Panc1 (cell line): ENCODE results near the gene LRP1B. TPM values are rescaled to one million over a fixed set of nuclear protein-coding genes. Genes with fewer than 3 reads are reported as not detected.

Experiments
- ATAC-seq: fragments of 200-7000 bp; cut with Tn5 transposase; 2 replicates; pipeline ENCODE4 v1.9.1; 2020; ENCODE audit warnings: mild to moderate bottlenecking, moderate library complexity
- BruUV-seq: library from RNA; stranded (reverse); fragments of 400-500 nt; replicated peaks from 2 replicates; lab custom pipeline; 2021; lab: Mats Ljungman, UMichigan
- CTCF ChIA-PET: fragments of 300-600 bp; sonication (Branson Sonifier 250); formaldehyde crosslinking; loops from one replicate; lab custom pipeline; 2022; ENCODE audit warnings: antibody characterized with exemption; lab: Charles Lee
- POLR2A ChIA-PET: fragments of 300-600 bp; sonication (Branson Sonifier 250); formaldehyde crosslinking; loops from one replicate; lab custom pipeline; 2022; ENCODE audit warnings: antibody characterized with exemption; lab: Charles Lee
- DNase-seq: peaks from one replicate; pipeline ENCODE4 v3.0.0-alpha.2; 2010; ENCODE audit warnings: low read depth, low spot score
- H3K27ac ChIP-seq: 2 replicates; pipeline ENCODE4 v1.5.1; 2011; ENCODE audit warnings: mild to moderate bottlenecking, low read length, inconsistent platforms
- H3K27me3 ChIP-seq: fragments of 200-500 bp; sonication (Bioruptor generic); 2 replicates; pipeline ENCODE4 v1.6.0; 2014; ENCODE audit warnings: low read length, inconsistent platforms; ENCODE audit not compliant: control insufficient read depth, insufficient read depth
- H3K36me3 ChIP-seq: fragments of 200-500 bp; sonication (Bioruptor generic); 2 replicates; pipeline ENCODE4 v1.5.1; 2014; ENCODE audit warnings: inconsistent platforms, mild to moderate bottlenecking, low read length, moderate library complexity; ENCODE audit not compliant: control insufficient read depth, insufficient read depth
- H3K4me1 ChIP-seq: 2 replicates; pipeline ENCODE4 v1.5.1; 2011; ENCODE audit warnings: inconsistent platforms, mild to moderate bottlenecking, low read length, moderate library complexity; ENCODE audit not compliant: control insufficient read depth, insufficient read depth
- H3K4me3 ChIP-seq, 2 experiments: 2 replicates each; pipeline ENCODE4 v1.5.1; 2011 to 2012; ENCODE audit warnings: low read depth in 2 of 2, low read length in 2 of 2, mild to moderate bottlenecking in 2 of 2, inconsistent platforms in 1 of 2, moderate library complexity in 1 of 2
- H3K9me3 ChIP-seq: fragments of 200-500 bp; sonication (Bioruptor generic); 2 replicates; pipeline ENCODE4 v1.5.1; 2014; ENCODE audit warnings: low read depth, mild to moderate bottlenecking, inconsistent platforms, low read length, moderate library complexity; ENCODE audit not compliant: control insufficient read depth, insufficient read depth
- CTCF ChIP-seq: fragments of 450-650 bp; IDR thresholded peaks from 2 replicates; pipeline ENCODE4 v1.5.1; 2017; ENCODE audit warnings: mild to moderate bottlenecking
- POLR2AphosphoS5 ChIP-seq: IDR thresholded peaks from 2 replicates; pipeline ENCODE4 v1.6.1; 2012; ENCODE audit warnings: mild to moderate bottlenecking, low read depth, low read length, moderate library complexity
- REST ChIP-seq, 2 experiments: IDR thresholded peaks; 2 replicates each; pipeline ENCODE4 v1.6.1; 2011 to 2012; ENCODE audit warnings: low read depth in 2 of 2, control low read depth in 1 of 2, low read length in 1 of 2, mild to moderate bottlenecking in 1 of 2, moderate library complexity in 1 of 2; ENCODE audit not compliant: insufficient read depth in 1 of 2
- SIN3A ChIP-seq: IDR thresholded peaks from 2 replicates; pipeline ENCODE4 v1.6.1; 2012; ENCODE audit warnings: low read depth, mild to moderate bottlenecking, low read length, moderate library complexity, borderline replicate concordance; ENCODE audit not compliant: insufficient read depth
- TCF7L2 ChIP-seq: IDR thresholded peaks from 2 replicates; pipeline ENCODE4 v1.6.1; 2011; ENCODE audit warnings: mild to moderate bottlenecking, low read depth, low read length, inconsistent platforms
- in situ Hi-C: cut with HindIII; loops from 2 replicates; pipeline ENCODE4 v1.10.0; 2016; ENCODE audit warnings: low sequenced_read_pairs, low pct_unique_long_range_greater_than_20kb
- intact Hi-C: fragments of 100-400 bp; cut with micrococcal nuclease; formaldehyde crosslinking; loops from one replicate; pipeline ENCODE4 v1.10.0; 2022; ENCODE audit not compliant: unreplicated experiment
- total RNA-seq: library from RNA; stranded (reverse); gene quantifications from one replicate; pipeline ENCODE4 v1.2.1, GENCODE V29; 2021; ENCODE audit not compliant: unreplicated experiment

Gene LRP1B
- total RNA-seq, 1 experiment from 2014 or later: 0.54 TPM

DNA sequence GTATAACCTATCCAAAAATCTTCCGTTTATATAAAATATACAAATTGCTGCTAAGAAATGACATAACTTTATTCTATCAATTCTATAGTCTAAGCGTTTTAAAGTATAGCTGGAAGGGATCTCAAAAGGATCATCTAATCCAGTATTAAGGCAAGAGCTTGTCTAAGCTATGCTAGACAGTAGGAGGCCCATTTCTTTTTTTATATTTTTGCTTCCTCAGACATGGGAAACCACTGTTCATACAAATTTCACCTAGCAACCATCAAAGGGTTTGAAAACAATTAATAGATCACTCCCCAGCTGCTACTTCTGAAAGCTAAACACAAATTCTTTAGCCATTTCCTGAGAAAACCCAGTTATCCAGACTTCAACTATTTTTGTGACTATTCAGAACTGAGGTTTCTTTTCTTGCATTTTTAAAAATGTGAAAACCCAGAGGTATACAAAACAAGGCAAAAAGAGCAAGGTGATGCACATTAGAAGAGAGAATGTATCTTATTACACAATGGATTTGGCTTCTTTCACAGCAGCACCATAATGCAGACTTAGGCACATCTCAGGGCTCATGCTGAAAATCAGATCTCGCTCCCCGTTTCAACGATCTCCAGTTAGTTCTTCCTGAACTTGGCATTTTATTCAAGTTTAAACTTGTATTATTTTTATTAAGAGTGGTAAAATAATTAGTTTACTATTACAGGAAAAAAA lies 274.4 kb downstream of the LRP1B start:
- BruUV-seq: no TSS peak
- no peak for DNase-seq
- in situ Hi-C loops: no loop called here
- Histone ChIP-seq H3K27ac (no peak overlapping the region), H3K4me3 (no peak overlapping the region), H3K36me3 (no peaks in the 10 kb centered on the region), H3K4me1 (no peaks in the 10 kb centered on the region), H3K27me3 (no peaks in the 10 kb centered on the region), H3K9me3 (no peaks in the 10 kb centered on the region)
- ChIA-PET POLR2A (no interaction called here), CTCF (interaction anchor here (0.5 kb wide), 1 partner anchor 17 kb away, joined by 4 read pairs; no protein-coding TSS in a partner anchor)
- ATAC-seq: no peak
- intact Hi-C loops: no loop called here
- TF ChIP-seq CTCF (no peak), TCF7L2 (no peak), POLR2AphosphoS5 (no peak), SIN3A (no peak), REST (IDR thresholded peaks at IDR 0.05; ENCODE audit: insufficient read depth in 1 of 2, low read depth in 2 of 2, low read length in 1 of 2) (no peak)

DNA sequence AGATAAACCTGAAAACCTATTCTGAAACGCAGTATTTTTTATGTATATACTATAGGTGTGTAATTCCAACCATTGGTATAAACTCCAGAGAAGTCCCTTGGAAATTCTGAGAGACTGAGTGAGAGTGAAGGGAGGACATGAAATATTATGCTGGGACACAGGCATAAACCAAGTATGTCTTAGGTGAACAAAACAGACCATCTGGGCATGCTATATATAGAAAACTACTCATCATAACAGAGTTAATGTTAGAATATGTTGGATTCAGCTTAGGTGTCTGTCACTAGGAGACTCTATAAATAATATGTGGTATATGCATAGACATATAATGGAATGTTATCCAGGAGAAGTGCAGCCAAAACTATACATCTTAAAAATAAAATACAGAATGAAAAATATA lies 282.6 kb downstream of the LRP1B start:
- H3K27ac ChIP-seq: no peak overlapping the region
- no peaks in the 10 kb centered on the region for H3K27me3 ChIP-seq
- no peak for DNase-seq
- no peaks in the 10 kb centered on the region for H3K9me3 ChIP-seq
- ATAC-seq: no peak
- ChIA-PET POLR2A (no interaction called here), CTCF (no interaction called here)
- no TSS peak for BruUV-seq
- H3K4me3 ChIP-seq: no peak overlapping the region
- H3K36me3 ChIP-seq: no peaks in the 10 kb centered on the region
- TF ChIP-seq POLR2AphosphoS5 (no peak), TCF7L2 (no peak), CTCF (no peak), SIN3A (no peak), REST (IDR thresholded peaks at IDR 0.05; ENCODE audit: insufficient read depth in 1 of 2, low read depth in 2 of 2, low read length in 1 of 2) (no peak)
- in situ Hi-C loops: no loop called here
- intact Hi-C loops: no loop called here
- no peaks in the 10 kb centered on the region for H3K4me1 ChIP-seq
